OCI-LY7 (cell line): ENCODE measurements around the gene TREML4. TPM values are rescaled to one million over a fixed set of nuclear protein-coding genes. Genes with fewer than 3 reads are reported as not detected.

Experiments used
- BruUV-seq: library from RNA; stranded (reverse); fragments of 400-500 nt; replicated peaks from 2 replicates; lab custom pipeline; 2021; lab: Mats Ljungman, UMichigan
- CTCF ChIA-PET: fragments of 300-600 bp; sonication (Branson Sonifier 250); formaldehyde crosslinking; loops from one replicate; lab custom pipeline; 2022; ENCODE audit warnings: antibody characterized with exemption; ENCODE audit not compliant: unreplicated experiment; lab: Charles Lee
- POLR2A ChIA-PET: fragments of 300-600 bp; sonication (Branson Sonifier 250); formaldehyde crosslinking; loops from one replicate; lab custom pipeline; 2022; ENCODE audit warnings: antibody characterized with exemption; lab: Charles Lee
- DNase-seq: peaks from one replicate; pipeline ENCODE4 v3.0.0-alpha.2; 2015; ENCODE audit warnings: low spot score
- H2AFZ ChIP-seq: fragments of 200-600 bp; sonication (generic), shearing (Covaris generic); 2 replicates; pipeline ENCODE4 v1.6.1; 2014; ENCODE audit warnings: mild to moderate bottlenecking, antibody characterized with exemption, low read length, moderate library complexity
- H3K27ac ChIP-seq: fragments of 200-600 bp; sonication (generic); 2 replicates; pipeline ENCODE4 v1.5.1; 2014; ENCODE audit warnings: mixed run types, low read depth, mild to moderate bottlenecking, moderate library complexity, low read length, inconsistent platforms; ENCODE audit not compliant: poor library complexity, severe bottlenecking
- H3K36me3 ChIP-seq: fragments of 200-600 bp; sonication (generic); 2 replicates; pipeline ENCODE4 v1.6.1; 2014; ENCODE audit warnings: mild to moderate bottlenecking, antibody characterized with exemption, low read length, moderate library complexity, mixed read lengths; ENCODE audit not compliant: insufficient read depth
- H3K4me1 ChIP-seq: fragments of 200-600 bp; sonication (generic); 2 replicates; pipeline ENCODE4 v1.5.1; 2014; ENCODE audit warnings: mild to moderate bottlenecking, low read length; ENCODE audit not compliant: insufficient read depth, poor library complexity, severe bottlenecking
- H3K4me2 ChIP-seq: fragments of 200-600 bp; sonication (generic); 2 replicates; pipeline ENCODE4 v1.6.1; 2014; ENCODE audit warnings: mild to moderate bottlenecking, low read length
- H3K4me3 ChIP-seq: fragments of 200-600 bp; sonication (generic); 2 replicates; pipeline ENCODE4 v1.5.1; 2014; ENCODE audit warnings: mild to moderate bottlenecking, low read depth, low read length; ENCODE audit not compliant: poor library complexity, severe bottlenecking
- H3K79me2 ChIP-seq: fragments of 200-600 bp; sonication (generic); 2 replicates; pipeline ENCODE4 v1.6.1; 2016; ENCODE audit warnings: low read depth, mild to moderate bottlenecking, low read length, moderate library complexity, mixed read lengths; ENCODE audit not compliant: insufficient read depth
- H3K9me2 ChIP-seq: fragments of 200-600 bp; sonication (generic); 2 replicates; pipeline ENCODE4 v1.6.1; 2016; ENCODE audit warnings: mild to moderate bottlenecking, low read length, mixed read lengths; ENCODE audit not compliant: insufficient read depth
- H3K9me3 ChIP-seq: fragments of 200-600 bp; sonication (generic); 2 replicates; pipeline ENCODE4 v1.6.1; 2014; ENCODE audit warnings: mild to moderate bottlenecking, mixed run types, low read length, mixed read lengths
- H4K20me1 ChIP-seq: fragments of 200-600 bp; sonication (generic); 2 replicates; pipeline ENCODE4 v1.6.1; 2014; ENCODE audit warnings: mild to moderate bottlenecking, antibody characterized with exemption, low read length, moderate library complexity, mixed read lengths; ENCODE audit not compliant: insufficient read depth
- CTCF ChIP-seq: fragments of 200-600 bp; sonication (generic); conservative IDR thresholded peaks from 2 replicates; pipeline ENCODE4 v1.5.1; 2014; ENCODE audit warnings: mild to moderate bottlenecking, antibody characterized with exemption, low read length, moderate library complexity, mixed read lengths
- EZH2phosphoT487 ChIP-seq: fragments of 200-600 bp; sonication (generic); IDR thresholded peaks from 2 replicates; pipeline ENCODE4 v1.6.1; 2018; ENCODE audit warnings: low read depth, borderline replicate concordance, mild to moderate bottlenecking, mixed run types, antibody characterized with exemption, low read length, moderate library complexity, mixed read lengths
- intact Hi-C: fragments of 100-400 bp; cut with micrococcal nuclease; formaldehyde crosslinking; loops from one replicate; pipeline ENCODE4 v1.10.0; 2022; ENCODE audit not compliant: unreplicated experiment
- total RNA-seq, 2 experiments: library from RNA; depleted of rRNA in 1 of 2; stranded (reverse); fragments of >200 nt in 1 of 2; shearing (Covaris generic) in 1 of 2; gene quantifications; 2 replicates each; pipeline ENCODE4 v1.2.3, GENCODE V29; 2014 to 2022

The TREML4 gene
- total RNA-seq, 2 experiments from 2014 or later = not detected

GRCh38 chr6:41255638-41256246 lies 27.6 kb downstream of the TREML4 start:
- no peaks in the 10 kb centered on the region for H4K20me1 ChIP-seq
- H3K27ac ChIP-seq = no peak overlapping the region
- H3K36me3 ChIP-seq = no peaks in the 10 kb centered on the region
- H3K79me2 ChIP-seq = no peaks in the 10 kb centered on the region
- DNase-seq = no peak
- no peak overlapping the region for H3K4me3 ChIP-seq
- no peak overlapping the region for H3K4me2 ChIP-seq
- peaks cover 1% of the 10 kb centered on the region; the same call in 1 of the 2 replicates for H3K9me3 ChIP-seq
- CTCF ChIA-PET = no interaction called here
- POLR2A ChIA-PET = interaction anchor here (0.6 to 1.2 kb wide), 2 partner anchors 152 to 615 kb away, joined by 3 read pairs; no protein-coding TSS in a partner anchor
- H2AFZ ChIP-seq = no peak overlapping the region
- peaks cover 4% of the 10 kb centered on the region; the same call in 1 of the 2 replicates for H3K9me2 ChIP-seq
- H3K4me1 ChIP-seq = no peaks in the 10 kb centered on the region
- no TSS peak for BruUV-seq
- intact Hi-C loops = no loop called here
- TF ChIP-seq CTCF (no peak), EZH2phosphoT487 (no peak)

- no peaks in the 10 kb centered on the region for H3K79me2 ChIP-seq
- ChIA-PET POLR2A (no interaction called here), CTCF (no interaction called here)
- no peak for DNase-seq
- TF ChIP-seq CTCF (no peak), EZH2phosphoT487 (no peak)
- peaks cover 4% of the 10 kb centered on the region; the same call in 1 of the 2 replicates for H3K9me2 ChIP-seq
- no peaks in the 10 kb centered on the region for H4K20me1 ChIP-seq
- intact Hi-C loops = no loop called here
- no peak overlapping the region for H2AFZ ChIP-seq
- H3K27ac ChIP-seq = no peak overlapping the region
- H3K4me3 ChIP-seq = no peak overlapping the region
- BruUV-seq = no TSS peak
- H3K36me3 ChIP-seq = no peaks in the 10 kb centered on the region
- no peak overlapping the region for H3K4me2 ChIP-seq
- H3K9me3 ChIP-seq = peaks cover 8% of the 10 kb centered on the region; the same call in 1 of the 2 replicates
- no peaks in the 10 kb centered on the region for H3K4me1 ChIP-seq
Observed at GRCh38 chr6:41256383-41256782, 28.2 kb downstream of the TREML4 start.
